PC-3 (cell line): ENCODE results near the gene MAGI2. TPM values are rescaled to one million over a fixed set of nuclear protein-coding genes. Genes with fewer than 3 reads are reported as not detected.

Experiments used
- ATAC-seq: fragments of 200-7000 bp; cut with Tn5 transposase; 2 replicates; pipeline ENCODE4 v1.9.1; 2020; ENCODE audit warnings: mild to moderate bottlenecking, moderate library complexity
- BruUV-seq: library from RNA; stranded (reverse); fragments of 400-500 nt; replicated peaks from 2 replicates; lab custom pipeline; 2021; lab: Mats Ljungman, UMichigan
- CTCF ChIA-PET: fragments of 300-600 bp; sonication (Branson Sonifier 250); formaldehyde crosslinking; loops from one replicate; lab custom pipeline; 2022; ENCODE audit warnings: antibody characterized with exemption; lab: Charles Lee
- POLR2A ChIA-PET: fragments of 300-600 bp; sonication (Branson Sonifier 250); formaldehyde crosslinking; loops from one replicate; lab custom pipeline; 2022; ENCODE audit warnings: antibody characterized with exemption; ENCODE audit not compliant: unreplicated experiment; lab: Charles Lee
- DNase-seq: peaks from one replicate; pipeline ENCODE4 v3.0.0-alpha.2; 2015
- H2AFZ ChIP-seq: fragments of 300-600 bp; sonication (generic); 2 replicates; pipeline ENCODE4 v1.6.0; 2016; ENCODE audit warnings: antibody characterized with exemption, low read length
- H3F3A ChIP-seq: fragments of 300-600 bp; sonication (generic); one replicate; pipeline ENCODE4 v1.6.0; 2017; ENCODE audit warnings: antibody characterized with exemption, low read length, control low read depth, mild to moderate bottlenecking; ENCODE audit not compliant: unreplicated experiment
- H3K27ac ChIP-seq: fragments of 300-600 bp; sonication (generic); 2 replicates; pipeline ENCODE4 v1.5.1; 2016; ENCODE audit warnings: mild to moderate bottlenecking, low read length
- H3K27me3 ChIP-seq: fragments of 300-600 bp; sonication (generic); 2 replicates; pipeline ENCODE4 v1.6.1; 2016; ENCODE audit warnings: low read length, mixed read lengths
- H3K36me3 ChIP-seq: fragments of 300-600 bp; sonication (generic); 2 replicates; pipeline ENCODE4 v1.6.1; 2016; ENCODE audit warnings: low read depth, mixed run types, low read length, mixed read lengths
- H3K4me1 ChIP-seq: fragments of 300-600 bp; sonication (generic); 2 replicates; pipeline ENCODE4 v1.5.1; 2016; ENCODE audit warnings: low read length; ENCODE audit not compliant: insufficient read depth
- H3K4me2 ChIP-seq: fragments of 300-600 bp; sonication (generic); 2 replicates; pipeline ENCODE4 v1.6.0; 2016; ENCODE audit warnings: low read length
- H3K4me3 ChIP-seq: fragments of 300-600 bp; sonication (generic); 2 replicates; pipeline ENCODE4 v1.5.1; 2016; ENCODE audit warnings: mild to moderate bottlenecking, low read length, mixed read lengths
- H3K79me2 ChIP-seq: fragments of 300-600 bp; sonication (generic); 2 replicates; pipeline ENCODE4 v1.6.1; 2017; ENCODE audit warnings: low read length, mixed read lengths
- H3K9ac ChIP-seq: fragments of 300-600 bp; sonication (generic); 2 replicates; pipeline ENCODE4 v1.6.0; 2016; ENCODE audit warnings: mild to moderate bottlenecking, low read length
- H3K9me2 ChIP-seq: fragments of 300-600 bp; sonication (generic); replicated peaks from 2 replicates; pipeline ENCODE4 v1.6.1; 2016; ENCODE audit warnings: mixed run types, low read length, mixed read lengths
- H3K9me3 ChIP-seq: fragments of 300-600 bp; sonication (generic); 2 replicates; pipeline ENCODE4 v1.6.1; 2016; ENCODE audit warnings: low read length, mixed read lengths
- H4K20me1 ChIP-seq: fragments of 300-600 bp; sonication (generic); 2 replicates; pipeline ENCODE4 v1.6.1; 2016; ENCODE audit warnings: low read length, mixed read lengths
- EZH2 ChIP-seq: fragments of 300-600 bp; sonication (generic); IDR thresholded peaks from one replicate; pipeline ENCODE4 v1.6.1; 2017; ENCODE audit warnings: antibody characterized with exemption, mild to moderate bottlenecking, low read length; ENCODE audit not compliant: unreplicated experiment
- EZH2phosphoT487 ChIP-seq: fragments of 300-600 bp; sonication (generic); IDR thresholded peaks from 2 replicates; pipeline ENCODE4 v1.6.1; 2018; ENCODE audit warnings: mild to moderate bottlenecking, antibody characterized with exemption, low read length, borderline replicate concordance
- intact Hi-C: fragments of 100-400 bp; cut with micrococcal nuclease; formaldehyde crosslinking; loops from 2 replicates; pipeline ENCODE4 v1.9.0; 2023
- total RNA-seq: library from RNA; depleted of rRNA; stranded (reverse); fragments of >200 nt; gene quantifications from 2 replicates; pipeline ENCODE4 v1.2.3, GENCODE V29; 2014
- TF ChIP-seq, protein P1 (sequence below): fragments of 300-600 bp; sonication (generic); conservative IDR thresholded peaks from 2 replicates; pipeline ENCODE4 v1.5.1; 2017; ENCODE audit warnings: antibody characterized with exemption, low read depth, mild to moderate bottlenecking, low read length

MAGI2 gene
- total RNA-seq, 1 experiment from 2014 or later = not detected

GRCh38 chr7:79312022-79312421, 141.4 kb downstream of the MAGI2 start:
- H3K27ac ChIP-seq = no peak overlapping the region
- no peaks in the 10 kb centered on the region for H4K20me1 ChIP-seq
- H3K9me3 ChIP-seq = no peaks in the 10 kb centered on the region
- CTCF ChIA-PET = no interaction called here
- DNase-seq (no peak), ATAC-seq (no peak)
- no peaks in the 10 kb centered on the region for H3K27me3 ChIP-seq
- H3K4me3 ChIP-seq = no peak overlapping the region
- H3K4me1 ChIP-seq = peaks cover under 1% of the 10 kb centered on the region; the same call in 1 of the 2 replicates
- POLR2A ChIA-PET = no interaction called here
- H3K36me3 ChIP-seq = no peaks in the 10 kb centered on the region
- no peaks in the 10 kb centered on the region for H3K9me2 ChIP-seq
- no peak overlapping the region for H3K4me2 ChIP-seq
- TF ChIP-seq EZH2 (no peak), EZH2phosphoT487 (no peak)
- TF ChIP-seq, protein P1, sequence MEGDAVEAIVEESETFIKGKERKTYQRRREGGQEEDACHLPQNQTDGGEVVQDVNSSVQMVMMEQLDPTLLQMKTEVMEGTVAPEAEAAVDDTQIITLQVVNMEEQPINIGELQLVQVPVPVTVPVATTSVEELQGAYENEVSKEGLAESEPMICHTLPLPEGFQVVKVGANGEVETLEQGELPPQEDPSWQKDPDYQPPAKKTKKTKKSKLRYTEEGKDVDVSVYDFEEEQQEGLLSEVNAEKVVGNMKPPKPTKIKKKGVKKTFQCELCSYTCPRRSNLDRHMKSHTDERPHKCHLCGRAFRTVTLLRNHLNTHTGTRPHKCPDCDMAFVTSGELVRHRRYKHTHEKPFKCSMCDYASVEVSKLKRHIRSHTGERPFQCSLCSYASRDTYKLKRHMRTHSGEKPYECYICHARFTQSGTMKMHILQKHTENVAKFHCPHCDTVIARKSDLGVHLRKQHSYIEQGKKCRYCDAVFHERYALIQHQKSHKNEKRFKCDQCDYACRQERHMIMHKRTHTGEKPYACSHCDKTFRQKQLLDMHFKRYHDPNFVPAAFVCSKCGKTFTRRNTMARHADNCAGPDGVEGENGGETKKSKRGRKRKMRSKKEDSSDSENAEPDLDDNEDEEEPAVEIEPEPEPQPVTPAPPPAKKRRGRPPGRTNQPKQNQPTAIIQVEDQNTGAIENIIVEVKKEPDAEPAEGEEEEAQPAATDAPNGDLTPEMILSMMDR = no peak
- H2AFZ ChIP-seq = no peak overlapping the region
- intact Hi-C loops = no loop called here
- no peaks in the 10 kb centered on the region for H3K79me2 ChIP-seq
- no peaks in the 10 kb centered on the region for H3F3A ChIP-seq
- H3K9ac ChIP-seq = no peak overlapping the region
- BruUV-seq = no TSS peak

- H2AFZ ChIP-seq = no peak overlapping the region
- intact Hi-C loops = no loop called here
- no peaks in the 10 kb centered on the region for H3K36me3 ChIP-seq
- H3K27ac ChIP-seq = no peak overlapping the region
- no peaks in the 10 kb centered on the region for H4K20me1 ChIP-seq
- H3K4me3 ChIP-seq = no peak overlapping the region
- POLR2A ChIA-PET = interaction anchor here (0.6 to 1.1 kb wide), 2 partner anchors 15 to 333 kb away, joined by 3 to 4 read pairs; no protein-coding TSS in a partner anchor
- H3K4me1 ChIP-seq = 0 out of 2 replicates have a peak, but pooled peaks cover 5% of the 10 kb centered on the region
- no peaks in the 10 kb centered on the region for H3K27me3 ChIP-seq
- ATAC-seq (peak; percentile 35; the same call in 1 of the 2 replicates), DNase-seq (peak; percentile 24)
- no peak overlapping the region for H3K4me2 ChIP-seq
- no peaks in the 10 kb centered on the region for H3K9me3 ChIP-seq
- no peaks in the 10 kb centered on the region for H3K79me2 ChIP-seq
- no peaks in the 10 kb centered on the region for H3K9me2 ChIP-seq
- no peaks in the 10 kb centered on the region for H3F3A ChIP-seq
- no peak overlapping the region for H3K9ac ChIP-seq
- BruUV-seq = no TSS peak
- TF ChIP-seq, protein P1 = peak; percentile 44
- no peak for TF ChIP-seq EZH2
- CTCF ChIA-PET = interaction anchor here (0.6 to 1.2 kb wide), 2 partner anchors 10 to 102 kb away, joined by 3 to 10 read pairs; no protein-coding TSS in a partner anchor
Observed at GRCh38 chr7:79308192-79308591, 145.3 kb downstream of the MAGI2 start.

DNA sequence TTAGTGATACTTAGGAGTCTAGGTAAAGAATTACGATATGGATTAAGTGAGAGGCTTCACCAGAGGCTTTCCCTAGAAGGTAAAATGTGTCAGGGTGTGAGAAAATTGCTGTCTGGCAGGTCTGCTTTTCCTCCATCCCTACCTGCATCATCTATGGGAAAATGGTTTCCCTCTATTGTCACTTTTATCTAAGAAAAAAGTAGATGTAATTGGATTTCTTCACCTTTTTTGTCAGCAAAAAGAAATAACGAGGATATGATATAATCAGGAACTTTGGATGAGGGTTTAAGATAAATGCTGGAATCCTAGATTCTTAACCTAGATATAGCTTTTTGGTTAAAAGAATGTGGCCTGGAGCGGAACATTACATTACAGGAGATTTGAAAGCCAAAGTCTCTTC, 146.1 kb downstream of the MAGI2 start:
- POLR2A ChIA-PET = interaction anchor here (1.1 kb wide), 1 partner anchor 14 kb away, joined by 3 read pairs; no protein-coding TSS in a partner anchor
- BruUV-seq = no TSS peak

More for the DNA sequence above, 146.1 kb downstream of the MAGI2 start:
- CTCF ChIA-PET = no interaction called here
- Histone ChIP-seq H3K36me3 (no peaks in the 10 kb centered on the region), H2AFZ (no peak overlapping the region), H3K27ac (no peak overlapping the region), H3K27me3 (no peaks in the 10 kb centered on the region), H3K9me3 (no peaks in the 10 kb centered on the region), H3K9ac (no peak overlapping the region), H4K20me1 (no peaks in the 10 kb centered on the region), H3K9me2 (no peaks in the 10 kb centered on the region), H3K4me3 (no peak overlapping the region), H3K4me2 (no peak overlapping the region), H3K4me1 (peaks cover 12% of the 10 kb centered on the region; the same call in 1 of the 2 replicates), H3F3A (no peaks in the 10 kb centered on the region), H3K79me2 (no peaks in the 10 kb centered on the region)
- no peak for DNase-seq
- TF ChIP-seq, protein P1 = no peak
- TF ChIP-seq EZH2 = no peak
- no peak for TF ChIP-seq EZH2phosphoT487
- intact Hi-C loops = no loop called here
- ATAC-seq = no peak
